ENCODE results near the gene FCHSD2.
"Not testable (repeated sequence)": the region's sequence is repeated elsewhere in the genome, so short reads cannot be mapped to it uniquely, and the experiment has no call there.

Gene FCHSD2

DNA sequence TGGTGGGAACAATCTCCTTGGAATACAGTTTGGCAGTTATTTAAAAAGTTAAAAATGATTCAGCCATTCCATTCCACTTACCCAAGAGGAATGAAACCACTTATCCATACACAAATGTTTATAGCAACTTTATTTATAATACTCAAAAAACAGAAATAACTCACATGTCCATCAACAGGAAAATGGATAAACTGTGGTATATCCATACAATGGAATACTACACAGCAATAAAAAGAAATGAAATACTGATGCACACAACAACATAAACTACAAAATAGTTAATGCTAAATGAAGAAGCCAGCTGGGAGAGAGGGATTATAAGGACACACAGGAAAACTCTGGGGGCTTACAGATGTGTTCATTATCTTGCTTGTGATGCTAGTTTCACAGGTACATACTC, 64.7 kb downstream of the FCHSD2 start:
- ChIA-PET CTCF (no interaction called here), POLR2A (no interaction called here)
- TF ChIP-seq TARDBP (IDR thresholded peaks at IDR 0.05): no peak
- no peak for TF ChIP-seq NFRKB (IDR thresholded peaks at IDR 0.05)
- TF ChIP-seq LEF1 (IDR thresholded peaks at IDR 0.05; ENCODE audit: borderline replicate concordance): no peak
- TF ChIP-seq ZNF384 (IDR thresholded peaks at IDR 0.05): no peak
- TF ChIP-seq HDGF (IDR thresholded peaks at IDR 0.05; ENCODE audit: borderline replicate concordance): no peak
- no peak for TF ChIP-seq ELF4 (IDR thresholded peaks at IDR 0.05)
- TF ChIP-seq FOXA1 (IDR thresholded peaks at IDR 0.05): no peak
- TF ChIP-seq CTBP1 (IDR thresholded peaks at IDR 0.05; ENCODE audit: borderline replicate concordance): no peak
- no peak for TF ChIP-seq FOXM1 (IDR thresholded peaks at IDR 0.05; ENCODE audit: borderline replicate concordance)
- TF ChIP-seq BHLHE40 (IDR thresholded peaks at IDR 0.05; ENCODE audit: borderline replicate concordance): no peak
- TF ChIP-seq SUZ12 (IDR thresholded peaks at IDR 0.05): no peak
- no peak for TF ChIP-seq ARNT (IDR thresholded peaks at IDR 0.05)

DNA sequence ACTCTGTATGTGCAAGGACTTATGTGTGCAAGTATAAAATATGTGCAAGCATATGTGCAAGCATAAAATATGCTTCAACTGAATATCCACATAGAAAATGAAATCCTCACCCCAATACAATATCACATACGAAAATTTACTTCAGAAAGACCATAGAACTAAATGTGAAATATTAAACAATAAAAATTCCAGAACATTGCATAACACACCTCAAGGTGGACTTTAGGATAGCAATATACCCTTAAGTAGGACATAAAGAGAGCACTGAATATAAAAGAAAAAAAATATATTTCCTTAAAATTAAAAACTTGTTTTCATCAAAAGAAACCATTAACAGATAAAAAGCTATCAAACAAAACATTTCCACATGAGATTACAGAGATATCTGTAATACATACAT, 67.8 kb downstream of the FCHSD2 start:
- TF ChIP-seq NFRKB (IDR thresholded peaks at IDR 0.05) (no peak), ARNT (IDR thresholded peaks at IDR 0.05) (no peak), SUZ12 (IDR thresholded peaks at IDR 0.05) (no peak), FOXA1 (IDR thresholded peaks at IDR 0.05) (no peak), FOXK2 (IDR thresholded peaks at IDR 0.05) (no peak), HDGF (IDR thresholded peaks at IDR 0.05; ENCODE audit: borderline replicate concordance) (no peak), FOXM1 (IDR thresholded peaks at IDR 0.05; ENCODE audit: borderline replicate concordance) (no peak), BHLHE40 (IDR thresholded peaks at IDR 0.05; ENCODE audit: borderline replicate concordance) (no peak), L3MBTL2 (conservative IDR thresholded peaks at IDR 0.05) (no peak), CTBP1 (IDR thresholded peaks at IDR 0.05; ENCODE audit: borderline replicate concordance) (no peak), SP1 (IDR thresholded peaks at IDR 0.05) (no peak), ELF4 (IDR thresholded peaks at IDR 0.05) (no peak), TARDBP (IDR thresholded peaks at IDR 0.05) (no peak), ZNF384 (IDR thresholded peaks at IDR 0.05) (no peak), LEF1 (IDR thresholded peaks at IDR 0.05; ENCODE audit: borderline replicate concordance) (no peak)
- ChIA-PET POLR2A (no interaction called here), CTCF (no interaction called here)
- DNase-seq (ENCODE audit: extremely low spot score): no peak

More for the DNA sequence above, 64.7 kb downstream of the FCHSD2 start:
- DNase-seq (ENCODE audit: extremely low spot score): no peak

DNA sequence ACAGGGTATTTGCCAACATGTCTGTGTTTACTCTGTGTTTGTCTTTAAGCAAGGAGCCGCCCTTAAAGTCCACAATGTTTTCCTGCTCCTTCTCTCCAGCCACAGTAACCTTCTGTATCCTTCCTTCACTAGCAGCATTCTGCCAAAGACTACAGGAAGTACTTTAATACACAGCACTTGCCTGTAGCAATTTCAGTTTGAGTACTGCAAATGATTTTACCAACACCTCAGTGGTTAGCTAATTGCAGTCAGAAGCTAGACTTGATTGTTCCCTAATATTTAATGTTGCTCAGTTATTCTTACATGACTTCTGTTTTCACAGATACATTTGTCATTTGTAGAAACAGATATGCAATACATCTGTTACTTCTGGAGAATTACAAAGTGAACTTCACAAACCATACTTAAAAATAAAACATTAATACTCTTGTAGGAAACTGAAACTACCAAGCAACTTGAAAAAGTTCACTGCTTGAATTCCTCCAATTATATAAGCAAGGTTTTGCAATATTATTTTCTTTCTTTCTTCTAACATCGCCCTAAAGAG, 69.1 kb downstream of the FCHSD2 start:
- DNase-seq (ENCODE audit: extremely low spot score): no peak
- POLR2A ChIA-PET: no interaction called here
- TF ChIP-seq FOXM1 (IDR thresholded peaks at IDR 0.05; ENCODE audit: borderline replicate concordance): no peak
- TF ChIP-seq L3MBTL2 (conservative IDR thresholded peaks at IDR 0.05): no peak
- no peak for TF ChIP-seq HDGF (IDR thresholded peaks at IDR 0.05; ENCODE audit: borderline replicate concordance)
- no peak for TF ChIP-seq FOXA1 (IDR thresholded peaks at IDR 0.05)
- no peak for TF ChIP-seq ZNF384 (IDR thresholded peaks at IDR 0.05)
- TF ChIP-seq LEF1 (IDR thresholded peaks at IDR 0.05; ENCODE audit: borderline replicate concordance): no peak
- TF ChIP-seq SUZ12 (IDR thresholded peaks at IDR 0.05): no peak
- TF ChIP-seq ARNT (IDR thresholded peaks at IDR 0.05): no peak
- no peak for TF ChIP-seq SP1 (IDR thresholded peaks at IDR 0.05)
- TF ChIP-seq, protein P1, sequence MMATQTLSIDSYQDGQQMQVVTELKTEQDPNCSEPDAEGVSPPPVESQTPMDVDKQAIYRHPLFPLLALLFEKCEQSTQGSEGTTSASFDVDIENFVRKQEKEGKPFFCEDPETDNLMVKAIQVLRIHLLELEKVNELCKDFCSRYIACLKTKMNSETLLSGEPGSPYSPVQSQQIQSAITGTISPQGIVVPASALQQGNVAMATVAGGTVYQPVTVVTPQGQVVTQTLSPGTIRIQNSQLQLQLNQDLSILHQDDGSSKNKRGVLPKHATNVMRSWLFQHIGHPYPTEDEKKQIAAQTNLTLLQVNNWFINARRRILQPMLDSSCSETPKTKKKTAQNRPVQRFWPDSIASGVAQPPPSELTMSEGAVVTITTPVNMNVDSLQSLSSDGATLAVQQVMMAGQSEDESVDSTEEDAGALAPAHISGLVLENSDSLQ (IDR thresholded peaks at IDR 0.05): no peak
- no peak for TF ChIP-seq FOXK2 (IDR thresholded peaks at IDR 0.05)
- no peak for TF ChIP-seq ELF4 (IDR thresholded peaks at IDR 0.05)
- TF ChIP-seq TARDBP (IDR thresholded peaks at IDR 0.05): no peak
- no peak for TF ChIP-seq BHLHE40 (IDR thresholded peaks at IDR 0.05; ENCODE audit: borderline replicate concordance)
- no peak for TF ChIP-seq NFRKB (IDR thresholded peaks at IDR 0.05)
- no peak for TF ChIP-seq CTBP1 (IDR thresholded peaks at IDR 0.05; ENCODE audit: borderline replicate concordance)
- CTCF ChIA-PET: no interaction called here

DNA sequence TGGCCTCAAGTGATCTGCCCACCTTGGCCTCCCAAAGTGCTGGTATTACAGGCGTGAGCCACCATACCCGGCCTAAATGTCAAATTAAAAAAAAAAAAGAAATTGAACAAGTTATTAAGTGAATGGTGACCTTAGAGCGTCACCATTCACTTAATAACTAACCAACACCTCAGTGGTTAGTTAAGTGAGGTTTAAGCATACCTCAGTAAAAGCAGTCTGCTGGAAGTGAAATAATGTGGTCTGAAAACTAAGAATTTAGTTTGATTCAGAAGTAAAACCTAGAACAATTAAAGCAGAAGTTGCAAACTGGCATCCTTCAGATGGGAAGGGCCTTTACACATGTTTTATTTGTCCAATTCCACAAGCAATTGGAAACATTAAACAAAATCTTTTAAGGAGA, 71.5 kb downstream of the FCHSD2 start:
- ChIA-PET CTCF (no interaction called here), POLR2A (no interaction called here)
- no peak for DNase-seq (ENCODE audit: extremely low spot score)
- TF ChIP-seq FOXA1 (IDR thresholded peaks at IDR 0.05) (no peak), FOXK2 (IDR thresholded peaks at IDR 0.05) (no peak), ARNT (IDR thresholded peaks at IDR 0.05) (no peak), ZNF384 (IDR thresholded peaks at IDR 0.05) (no peak), L3MBTL2 (conservative IDR thresholded peaks at IDR 0.05) (no peak), SP1 (IDR thresholded peaks at IDR 0.05) (no peak), FOXM1 (IDR thresholded peaks at IDR 0.05; ENCODE audit: borderline replicate concordance) (no peak), CTBP1 (IDR thresholded peaks at IDR 0.05; ENCODE audit: borderline replicate concordance) (no peak), LEF1 (IDR thresholded peaks at IDR 0.05; ENCODE audit: borderline replicate concordance) (no peak), BHLHE40 (IDR thresholded peaks at IDR 0.05; ENCODE audit: borderline replicate concordance) (no peak), NFRKB (IDR thresholded peaks at IDR 0.05) (no peak), HDGF (IDR thresholded peaks at IDR 0.05; ENCODE audit: borderline replicate concordance) (no peak), ELF4 (IDR thresholded peaks at IDR 0.05) (no peak), SUZ12 (IDR thresholded peaks at IDR 0.05) (no peak), TARDBP (IDR thresholded peaks at IDR 0.05) (no peak)
- TF ChIP-seq, protein P1 (IDR thresholded peaks at IDR 0.05): no peak

DNA sequence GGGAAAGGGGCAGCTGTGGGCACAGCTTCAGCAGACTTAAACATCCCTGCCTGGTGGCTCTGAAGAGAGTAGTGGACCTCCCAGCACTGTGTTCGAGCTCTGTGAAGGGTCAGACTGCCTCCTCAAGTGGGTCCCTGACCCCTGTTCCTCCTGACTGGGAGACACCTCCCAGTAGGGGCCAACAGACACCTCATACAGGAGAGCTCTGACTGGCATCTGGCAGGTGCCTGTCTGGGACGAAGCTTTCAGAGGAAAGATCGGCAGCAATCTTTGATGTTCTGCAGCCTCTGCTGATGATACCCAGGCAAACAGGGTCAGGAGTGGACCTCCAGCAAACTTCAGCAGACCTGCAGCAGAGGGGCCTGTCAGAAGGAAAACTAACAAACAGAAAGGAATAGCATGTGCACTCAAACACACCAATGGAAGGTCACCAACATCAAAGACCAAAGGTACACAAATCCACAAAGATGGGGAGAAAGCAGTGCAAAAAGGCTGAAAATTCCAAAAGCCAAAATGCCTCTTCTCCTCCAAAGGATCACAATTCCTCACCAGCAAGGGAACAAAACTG, 80.2 kb downstream of the FCHSD2 start:
- CTCF ChIA-PET; DNase-seq (ENCODE audit: extremely low spot score); POLR2A ChIA-PET: not testable (repeated sequence)

DNA sequence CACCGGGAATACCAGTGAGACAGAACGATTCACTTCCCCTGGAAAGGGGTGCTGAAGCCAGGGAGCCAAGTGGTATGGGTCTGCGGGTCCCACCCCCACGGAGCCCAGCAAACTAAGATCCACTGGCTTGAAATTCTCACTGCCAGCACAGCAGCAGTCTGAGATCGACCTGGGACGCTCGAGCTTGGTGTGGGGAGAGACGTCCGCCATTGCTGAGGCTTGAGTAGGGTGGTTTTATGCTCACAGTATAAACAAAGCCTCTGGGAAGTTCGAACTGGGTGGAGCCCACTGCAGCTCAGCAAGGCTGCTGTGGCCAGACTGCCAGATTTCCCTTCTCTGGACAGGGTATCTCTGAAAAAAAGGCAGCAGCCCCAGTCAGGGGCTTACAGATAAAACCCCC, 80.7 kb downstream of the FCHSD2 start:
- CTCF ChIA-PET; DNase-seq (ENCODE audit: extremely low spot score); POLR2A ChIA-PET: not testable (repeated sequence)

DNA sequence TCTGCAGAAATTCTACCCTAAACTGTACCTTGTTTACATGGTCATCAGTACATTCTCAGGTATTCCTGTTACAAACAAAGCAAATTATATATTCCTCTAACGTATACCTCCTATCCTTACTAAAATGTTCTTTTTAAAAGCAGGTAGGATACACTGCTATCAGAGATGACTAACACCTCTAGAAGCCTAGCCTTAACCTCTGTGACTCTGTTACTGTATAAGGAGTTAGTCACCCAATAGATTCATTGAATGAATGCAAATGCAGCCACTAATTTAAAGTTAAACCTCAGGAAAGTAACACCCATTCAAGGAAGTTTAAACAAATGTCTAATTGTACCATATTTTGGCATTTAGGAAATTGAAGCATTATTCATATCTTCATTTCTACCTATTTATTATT, 82.2 kb downstream of the FCHSD2 start:
- POLR2A ChIA-PET: no interaction called here
- TF ChIP-seq ZNF384 (IDR thresholded peaks at IDR 0.05) (no peak), FOXA1 (IDR thresholded peaks at IDR 0.05) (no peak), FOXK2 (IDR thresholded peaks at IDR 0.05) (no peak), HDGF (IDR thresholded peaks at IDR 0.05; ENCODE audit: borderline replicate concordance) (no peak)
- TF ChIP-seq, protein P1 (IDR thresholded peaks at IDR 0.05): no peak
- no peak for DNase-seq (ENCODE audit: extremely low spot score)
- CTCF ChIA-PET: no interaction called here
